Measurements from ENCODE around the gene LINGO3. TPM values are rescaled to one million over a fixed set of nuclear protein-coding genes. Genes with fewer than 3 reads are reported as not detected.

The LINGO3 gene
- total and polyA plus RNA-seq, 10 of the 15 experiments (the other 5 are each of a cell fraction or from before 2014, with no cell fraction given) = 0.09 to 2.0 (median 0.40) TPM; not detected in 5

DNA sequence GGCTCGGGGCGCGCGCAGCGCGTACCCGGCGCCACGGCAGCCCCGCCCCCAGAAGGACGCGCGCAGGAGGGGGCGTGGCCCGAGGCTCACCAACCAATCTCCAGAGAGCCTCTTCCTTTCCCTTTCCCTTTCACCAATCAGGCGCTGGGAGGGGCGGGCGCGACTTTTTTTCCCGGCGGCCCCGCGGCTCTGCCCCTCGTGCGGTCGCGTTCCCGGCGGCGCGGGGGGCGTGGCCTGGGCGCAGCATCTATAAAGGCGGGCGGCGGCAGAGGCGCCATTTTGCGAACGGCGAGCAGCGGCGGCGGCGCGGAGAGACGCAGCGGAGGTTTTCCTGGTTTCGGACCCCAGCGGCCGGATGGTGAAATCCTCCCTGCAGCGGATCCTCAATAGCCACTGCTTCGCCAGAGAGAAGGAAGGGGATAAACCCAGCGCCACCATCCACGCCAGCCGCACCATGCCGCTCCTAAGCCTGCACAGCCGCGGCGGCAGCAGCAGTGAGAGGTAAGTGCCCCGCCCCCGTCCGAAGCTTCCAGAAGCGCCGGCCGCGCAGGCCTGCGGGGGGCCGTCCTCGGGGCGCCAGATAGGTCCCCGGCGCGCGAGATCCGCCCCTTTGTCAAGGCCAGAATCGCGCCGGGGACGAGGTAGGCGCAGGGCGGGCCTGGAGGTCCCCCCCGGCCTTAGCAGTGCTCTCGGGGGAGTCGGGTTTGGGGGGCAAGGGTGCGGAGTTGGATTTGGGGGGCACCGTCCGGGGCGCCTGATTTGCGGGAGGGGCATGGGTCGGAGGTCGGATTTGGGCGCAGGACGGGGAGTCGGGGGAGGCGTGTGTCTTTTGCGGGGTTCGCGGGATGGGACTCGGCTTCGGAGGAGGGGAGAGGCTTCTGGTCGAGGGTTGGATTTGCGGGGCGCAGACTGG lies 38.5 kb downstream of the LINGO3 start (continued):
- no peak; the same call in 1 of the 2 replicates for TF ChIP-seq TCF3 (IDR thresholded peaks at IDR 0.05; ENCODE audit: borderline replicate concordance, insufficient read depth, low read depth, low read length)
- peak; percentile 39; the same call in 1 of the 2 replicates for TF ChIP-seq CREM (IDR thresholded peaks at IDR 0.05; ENCODE audit: low read depth)
- peak; percentile 92 for TF ChIP-seq SP1 (IDR thresholded peaks at IDR 0.05; ENCODE audit: low read depth, low read length)
- peak; percentile 100 for TF ChIP-seq YY1 (IDR thresholded peaks at IDR 0.05; ENCODE audit: low read depth, low read length)
- TF ChIP-seq HDAC2 (IDR thresholded peaks at IDR 0.05) = no peak
- TF ChIP-seq, protein P1, sequence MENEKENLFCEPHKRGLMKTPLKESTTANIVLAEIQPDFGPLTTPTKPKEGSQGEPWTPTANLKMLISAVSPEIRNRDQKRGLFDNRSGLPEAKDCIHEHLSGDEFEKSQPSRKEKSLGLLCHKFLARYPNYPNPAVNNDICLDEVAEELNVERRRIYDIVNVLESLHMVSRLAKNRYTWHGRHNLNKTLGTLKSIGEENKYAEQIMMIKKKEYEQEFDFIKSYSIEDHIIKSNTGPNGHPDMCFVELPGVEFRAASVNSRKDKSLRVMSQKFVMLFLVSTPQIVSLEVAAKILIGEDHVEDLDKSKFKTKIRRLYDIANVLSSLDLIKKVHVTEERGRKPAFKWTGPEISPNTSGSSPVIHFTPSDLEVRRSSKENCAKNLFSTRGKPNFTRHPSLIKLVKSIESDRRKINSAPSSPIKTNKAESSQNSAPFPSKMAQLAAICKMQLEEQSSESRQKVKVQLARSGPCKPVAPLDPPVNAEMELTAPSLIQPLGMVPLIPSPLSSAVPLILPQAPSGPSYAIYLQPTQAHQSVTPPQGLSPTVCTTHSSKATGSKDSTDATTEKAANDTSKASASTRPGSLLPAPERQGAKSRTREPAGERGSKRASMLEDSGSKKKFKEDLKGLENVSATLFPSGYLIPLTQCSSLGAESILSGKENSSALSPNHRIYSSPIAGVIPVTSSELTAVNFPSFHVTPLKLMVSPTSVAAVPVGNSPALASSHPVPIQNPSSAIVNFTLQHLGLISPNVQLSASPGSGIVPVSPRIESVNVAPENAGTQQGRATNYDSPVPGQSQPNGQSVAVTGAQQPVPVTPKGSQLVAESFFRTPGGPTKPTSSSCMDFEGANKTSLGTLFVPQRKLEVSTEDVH (IDR thresholded peaks at IDR 0.05; ENCODE audit: low read depth, partially characterized antibody) = no peak
- no peak for TF ChIP-seq EZH2 (IDR thresholded peaks at IDR 0.05; ENCODE audit: borderline replicate concordance, control insufficient read depth, low read depth, low read length)
- no peak for TF ChIP-seq ZNF207 (IDR thresholded peaks at IDR 0.05; ENCODE audit: borderline replicate concordance)
- TF ChIP-seq, protein P2, sequence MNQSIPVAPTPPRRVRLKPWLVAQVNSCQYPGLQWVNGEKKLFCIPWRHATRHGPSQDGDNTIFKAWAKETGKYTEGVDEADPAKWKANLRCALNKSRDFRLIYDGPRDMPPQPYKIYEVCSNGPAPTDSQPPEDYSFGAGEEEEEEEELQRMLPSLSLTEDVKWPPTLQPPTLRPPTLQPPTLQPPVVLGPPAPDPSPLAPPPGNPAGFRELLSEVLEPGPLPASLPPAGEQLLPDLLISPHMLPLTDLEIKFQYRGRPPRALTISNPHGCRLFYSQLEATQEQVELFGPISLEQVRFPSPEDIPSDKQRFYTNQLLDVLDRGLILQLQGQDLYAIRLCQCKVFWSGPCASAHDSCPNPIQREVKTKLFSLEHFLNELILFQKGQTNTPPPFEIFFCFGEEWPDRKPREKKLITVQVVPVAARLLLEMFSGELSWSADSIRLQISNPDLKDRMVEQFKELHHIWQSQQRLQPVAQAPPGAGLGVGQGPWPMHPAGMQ (IDR thresholded peaks at IDR 0.05; ENCODE audit: borderline replicate concordance) = no peak
- TF ChIP-seq, protein P3, sequence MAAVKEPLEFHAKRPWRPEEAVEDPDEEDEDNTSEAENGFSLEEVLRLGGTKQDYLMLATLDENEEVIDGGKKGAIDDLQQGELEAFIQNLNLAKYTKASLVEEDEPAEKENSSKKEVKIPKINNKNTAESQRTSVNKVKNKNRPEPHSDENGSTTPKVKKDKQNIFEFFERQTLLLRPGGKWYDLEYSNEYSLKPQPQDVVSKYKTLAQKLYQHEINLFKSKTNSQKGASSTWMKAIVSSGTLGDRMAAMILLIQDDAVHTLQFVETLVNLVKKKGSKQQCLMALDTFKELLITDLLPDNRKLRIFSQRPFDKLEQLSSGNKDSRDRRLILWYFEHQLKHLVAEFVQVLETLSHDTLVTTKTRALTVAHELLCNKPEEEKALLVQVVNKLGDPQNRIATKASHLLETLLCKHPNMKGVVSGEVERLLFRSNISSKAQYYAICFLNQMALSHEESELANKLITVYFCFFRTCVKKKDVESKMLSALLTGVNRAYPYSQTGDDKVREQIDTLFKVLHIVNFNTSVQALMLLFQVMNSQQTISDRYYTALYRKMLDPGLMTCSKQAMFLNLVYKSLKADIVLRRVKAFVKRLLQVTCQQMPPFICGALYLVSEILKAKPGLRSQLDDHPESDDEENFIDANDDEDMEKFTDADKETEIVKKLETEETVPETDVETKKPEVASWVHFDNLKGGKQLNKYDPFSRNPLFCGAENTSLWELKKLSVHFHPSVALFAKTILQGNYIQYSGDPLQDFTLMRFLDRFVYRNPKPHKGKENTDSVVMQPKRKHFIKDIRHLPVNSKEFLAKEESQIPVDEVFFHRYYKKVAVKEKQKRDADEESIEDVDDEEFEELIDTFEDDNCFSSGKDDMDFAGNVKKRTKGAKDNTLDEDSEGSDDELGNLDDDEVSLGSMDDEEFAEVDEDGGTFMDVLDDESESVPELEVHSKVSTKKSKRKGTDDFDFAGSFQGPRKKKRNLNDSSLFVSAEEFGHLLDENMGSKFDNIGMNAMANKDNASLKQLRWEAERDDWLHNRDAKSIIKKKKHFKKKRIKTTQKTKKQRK (IDR thresholded peaks at IDR 0.05; ENCODE audit: low read depth, low read length) = no peak
- TF ChIP-seq, protein P4, sequence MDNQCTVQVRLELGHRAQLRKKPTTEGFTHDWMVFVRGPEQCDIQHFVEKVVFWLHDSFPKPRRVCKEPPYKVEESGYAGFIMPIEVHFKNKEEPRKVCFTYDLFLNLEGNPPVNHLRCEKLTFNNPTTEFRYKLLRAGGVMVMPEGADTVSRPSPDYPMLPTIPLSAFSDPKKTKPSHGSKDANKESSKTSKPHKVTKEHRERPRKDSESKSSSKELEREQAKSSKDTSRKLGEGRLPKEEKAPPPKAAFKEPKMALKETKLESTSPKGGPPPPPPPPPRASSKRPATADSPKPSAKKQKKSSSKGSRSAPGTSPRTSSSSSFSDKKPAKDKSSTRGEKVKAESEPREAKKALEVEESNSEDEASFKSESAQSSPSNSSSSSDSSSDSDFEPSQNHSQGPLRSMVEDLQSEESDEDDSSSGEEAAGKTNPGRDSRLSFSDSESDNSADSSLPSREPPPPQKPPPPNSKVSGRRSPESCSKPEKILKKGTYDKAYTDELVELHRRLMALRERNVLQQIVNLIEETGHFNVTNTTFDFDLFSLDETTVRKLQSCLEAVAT (IDR thresholded peaks at IDR 0.05) = peak; percentile 97
- no peak for TF ChIP-seq ZNF217 (IDR thresholded peaks at IDR 0.05)
- TF ChIP-seq CHD1 (IDR thresholded peaks at IDR 0.05; ENCODE audit: low read depth, low read length) = peak; percentile 87
- TF ChIP-seq, protein P5, sequence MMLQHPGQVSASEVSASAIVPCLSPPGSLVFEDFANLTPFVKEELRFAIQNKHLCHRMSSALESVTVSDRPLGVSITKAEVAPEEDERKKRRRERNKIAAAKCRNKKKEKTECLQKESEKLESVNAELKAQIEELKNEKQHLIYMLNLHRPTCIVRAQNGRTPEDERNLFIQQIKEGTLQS (IDR thresholded peaks at IDR 0.05; ENCODE audit: borderline replicate concordance, extremely low read depth, low read depth, low read length) = no peak
- TF ChIP-seq, protein P6, sequence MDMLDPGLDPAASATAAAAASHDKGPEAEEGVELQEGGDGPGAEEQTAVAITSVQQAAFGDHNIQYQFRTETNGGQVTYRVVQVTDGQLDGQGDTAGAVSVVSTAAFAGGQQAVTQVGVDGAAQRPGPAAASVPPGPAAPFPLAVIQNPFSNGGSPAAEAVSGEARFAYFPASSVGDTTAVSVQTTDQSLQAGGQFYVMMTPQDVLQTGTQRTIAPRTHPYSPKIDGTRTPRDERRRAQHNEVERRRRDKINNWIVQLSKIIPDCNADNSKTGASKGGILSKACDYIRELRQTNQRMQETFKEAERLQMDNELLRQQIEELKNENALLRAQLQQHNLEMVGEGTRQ (IDR thresholded peaks at IDR 0.05; ENCODE audit: borderline replicate concordance, low read depth, low read length) = no peak
- no peak for TF ChIP-seq KAT2A (conservative IDR thresholded peaks at IDR 0.05; ENCODE audit: control insufficient read depth, low read depth, low read length)

Measured in GM12878 (cell line).